Frontal cortex (tissue), 4 donors: ENCODE data around the gene RASGRF1. TPM values are rescaled to one million over a fixed set of nuclear protein-coding genes. Genes with fewer than 3 reads are reported as not detected.
"Not testable (repeated sequence)": the region's sequence is repeated elsewhere in the genome, so short reads cannot be mapped to it uniquely, and the experiment has no call there.

Experiments used
- DNase-seq, 2 donors: peaks; one replicate each; pipeline ENCODE4 v3.0.0; 2012; ENCODE audit warnings: low spot score in 2 of 2
- FAIRE-seq: peaks from 2 replicates; lab custom pipeline; 2012; peaks lifted over from hg19 to GRCh38; lab: Jason Lieb, UNC
- total RNA-seq: library from RNA; depleted of rRNA; stranded (reverse); fragments of >200 nt; gene quantifications from one replicate; pipeline ENCODE4 v1.2.3, GENCODE V29; 2014
- donor health status: control.
- donor health status: control.
- donor health status: control.

The RASGRF1 gene
- total RNA-seq: 4.5 TPM

- FAIRE-seq (no peak), DNase-seq (peak; percentile 34 to 54)
These were observed at the start of gene RASGRF1 for GRCh38 chr15:79090487-79091203. Gene RASGRF1, minus strand, starts transcription at chr15:79090780. Its CDS starts 282 bp downstream, at chr15:79090498.

GRCh38 chr15:79136434-79137046 lies 46.0 kb upstream of the RASGRF1 start:
- FAIRE-seq (no peak), DNase-seq (no peak)

- DNase-seq: no peak
- FAIRE-seq: no peak
These were observed 42.7 kb upstream of the RASGRF1 start for GRCh38 chr15:79133309-79133708.

GRCh38 chr15:79132770-79133169 lies 42.2 kb upstream of the RASGRF1 start:
- FAIRE-seq (no peak), DNase-seq (no peak)

GRCh38 chr15:79132361-79132760 lies 41.8 kb upstream of the RASGRF1 start:
- FAIRE-seq (no peak), DNase-seq (no peak)

- FAIRE-seq (no peak), DNase-seq (no peak)
These were observed 40.1 kb upstream of the RASGRF1 start for GRCh38 chr15:79130535-79131130.

- DNase-seq (no peak), FAIRE-seq (no peak)
These were observed 38.7 kb upstream of the RASGRF1 start for GRCh38 chr15:79129235-79129634.

GRCh38 chr15:79128556-79128955 lies 38.0 kb upstream of the RASGRF1 start:
- DNase-seq: no peak
- no peak for FAIRE-seq

GRCh38 chr15:79124388-79124787 lies 33.8 kb upstream of the RASGRF1 start:
- DNase-seq (no peak), FAIRE-seq (no peak)

- FAIRE-seq (no peak), DNase-seq (no peak)
These were observed 32.4 kb upstream of the RASGRF1 start for GRCh38 chr15:79122991-79123390.

- FAIRE-seq (no peak), DNase-seq (no peak)
These were observed 31.8 kb upstream of the RASGRF1 start for GRCh38 chr15:79122391-79122790.

GRCh38 chr15:79121571-79121970 lies 31.0 kb upstream of the RASGRF1 start:
- FAIRE-seq (no peak), DNase-seq (no peak)

- FAIRE-seq (no peak), DNase-seq (no peak)
These were observed 27.0 kb upstream of the RASGRF1 start for GRCh38 chr15:79117442-79118204.

GRCh38 chr15:79116771-79117170 lies 26.2 kb upstream of the RASGRF1 start:
- DNase-seq: no peak
- no peak for FAIRE-seq

GRCh38 chr15:79115986-79116665 lies 25.5 kb upstream of the RASGRF1 start:
- FAIRE-seq (no peak), DNase-seq (peak in 1 of 2 donors; percentile 16)

- no peak for DNase-seq
- no peak for FAIRE-seq
These were observed 23.3 kb upstream of the RASGRF1 start for GRCh38 chr15:79113831-79114230.

- DNase-seq, FAIRE-seq: not testable (repeated sequence)
These were observed 20.8 kb upstream of the RASGRF1 start for GRCh38 chr15:79111404-79111803.

GRCh38 chr15:79105141-79105540 lies 14.6 kb upstream of the RASGRF1 start:
- DNase-seq (no peak), FAIRE-seq (no peak)

- FAIRE-seq (no peak), DNase-seq (no peak)
These were observed 12.0 kb upstream of the RASGRF1 start for GRCh38 chr15:79102595-79102994.
